GM21526 (cell line): ENCODE data around the gene MYH15.

Experiments used
- ATAC-seq: cut with Tn5 transposase; IDR thresholded peaks from one replicate; pipeline ENCODE4 v1.9.1; 2021; ENCODE audit warnings: moderate library complexity; ENCODE audit not compliant: unreplicated experiment, low FRiP score

Gene MYH15

GRCh38 chr3:108343491-108343890 lies 166.9 kb downstream of the MYH15 start:
- ATAC-seq, result no peak

GRCh38 chr3:108342837-108343486 lies 167.4 kb downstream of the MYH15 start:
- peak; percentile 71 for ATAC-seq

GRCh38 chr3:108341911-108342310 lies 168.5 kb downstream of the MYH15 start:
- ATAC-seq, result no peak

GRCh38 chr3:108338901-108339545 lies 171.4 kb downstream of the MYH15 start:
- ATAC-seq, result no peak

- no peak for ATAC-seq
Observed at GRCh38 chr3:108334701-108335100, 175.7 kb downstream of the MYH15 start.

GRCh38 chr3:108333961-108334360 lies 176.4 kb downstream of the MYH15 start:
- no peak for ATAC-seq

GRCh38 chr3:108331792-108332191 lies 178.6 kb downstream of the MYH15 start:
- ATAC-seq, result no peak
